ENCODE measurements around the gene FOSL2. TPM values are rescaled to one million over a fixed set of nuclear protein-coding genes. Genes with fewer than 3 reads are reported as not detected.
A peak's percentile ranks its signal among the peaks of the same experiment; 100 is the strongest.

Gene FOSL2
- total RNA-seq, 1 donor = 44.4 TPM

- TF ChIP-seq, protein P1, sequence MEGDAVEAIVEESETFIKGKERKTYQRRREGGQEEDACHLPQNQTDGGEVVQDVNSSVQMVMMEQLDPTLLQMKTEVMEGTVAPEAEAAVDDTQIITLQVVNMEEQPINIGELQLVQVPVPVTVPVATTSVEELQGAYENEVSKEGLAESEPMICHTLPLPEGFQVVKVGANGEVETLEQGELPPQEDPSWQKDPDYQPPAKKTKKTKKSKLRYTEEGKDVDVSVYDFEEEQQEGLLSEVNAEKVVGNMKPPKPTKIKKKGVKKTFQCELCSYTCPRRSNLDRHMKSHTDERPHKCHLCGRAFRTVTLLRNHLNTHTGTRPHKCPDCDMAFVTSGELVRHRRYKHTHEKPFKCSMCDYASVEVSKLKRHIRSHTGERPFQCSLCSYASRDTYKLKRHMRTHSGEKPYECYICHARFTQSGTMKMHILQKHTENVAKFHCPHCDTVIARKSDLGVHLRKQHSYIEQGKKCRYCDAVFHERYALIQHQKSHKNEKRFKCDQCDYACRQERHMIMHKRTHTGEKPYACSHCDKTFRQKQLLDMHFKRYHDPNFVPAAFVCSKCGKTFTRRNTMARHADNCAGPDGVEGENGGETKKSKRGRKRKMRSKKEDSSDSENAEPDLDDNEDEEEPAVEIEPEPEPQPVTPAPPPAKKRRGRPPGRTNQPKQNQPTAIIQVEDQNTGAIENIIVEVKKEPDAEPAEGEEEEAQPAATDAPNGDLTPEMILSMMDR (IDR thresholded peaks at IDR 0.05; ENCODE audit: insufficient read depth, low read length) = no peak
- no peak for DNase-seq (ENCODE audit: low read depth)
- H3K4me3 ChIP-seq (ENCODE audit: low read depth, low read length) = no peak overlapping the region
These were observed 35.2 kb downstream of the FOSL2 start for GRCh38 chr2:28427741-28428415.

GRCh38 chr2:28428486-28428885 lies 35.8 kb downstream of the FOSL2 start:
- H3K4me3 ChIP-seq (ENCODE audit: low read depth, low read length) = no peak overlapping the region
- DNase-seq (ENCODE audit: low read depth) = peak; percentile 30
- TF ChIP-seq, protein P1 (IDR thresholded peaks at IDR 0.05; ENCODE audit: insufficient read depth, low read length) = no peak

- H3K4me3 ChIP-seq (ENCODE audit: low read depth, low read length) = no peak overlapping the region
- DNase-seq (ENCODE audit: low read depth) = no peak
- TF ChIP-seq, protein P1 (IDR thresholded peaks at IDR 0.05; ENCODE audit: insufficient read depth, low read length) = no peak
These were observed 37.1 kb downstream of the FOSL2 start for GRCh38 chr2:28429636-28430376.

- no peak for DNase-seq (ENCODE audit: low read depth)
- TF ChIP-seq, protein P1 (IDR thresholded peaks at IDR 0.05; ENCODE audit: insufficient read depth, low read length) = no peak
- no peak overlapping the region for H3K4me3 ChIP-seq (ENCODE audit: low read depth, low read length)
These were observed 37.7 kb downstream of the FOSL2 start for GRCh38 chr2:28430377-28430765.

DNA sequence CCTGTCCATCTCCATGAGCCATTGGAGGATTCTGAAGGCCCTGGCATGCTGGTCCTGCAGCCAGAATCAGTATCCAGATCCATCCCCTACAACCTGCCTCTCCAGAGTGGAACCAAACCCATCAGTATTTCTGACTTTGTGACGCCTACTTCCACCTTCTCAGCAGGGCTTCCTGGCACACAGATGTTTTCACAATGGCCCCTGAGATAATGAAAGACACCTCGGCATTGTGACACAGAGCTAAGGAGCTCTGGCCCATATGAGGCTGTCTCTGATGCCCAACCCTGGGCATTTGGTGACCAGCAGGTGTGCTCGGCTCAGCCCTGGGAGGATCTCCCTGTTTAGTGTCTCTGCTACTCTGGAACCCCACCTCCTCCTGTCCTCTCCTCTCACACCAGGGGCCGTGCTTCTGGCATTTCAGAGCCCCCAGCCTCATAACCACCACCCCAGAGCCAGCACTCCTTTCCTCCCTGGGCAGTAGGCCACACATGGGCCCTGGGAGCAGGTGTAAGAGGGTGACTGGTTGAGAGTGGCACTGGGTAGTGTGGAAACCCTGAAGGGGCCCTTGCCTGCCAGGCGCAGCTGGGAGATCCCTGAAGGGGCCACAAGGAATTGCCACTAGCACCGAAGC lies 38.2 kb downstream of the FOSL2 start:
- no peak for DNase-seq (ENCODE audit: low read depth)
- TF ChIP-seq, protein P1 (IDR thresholded peaks at IDR 0.05; ENCODE audit: insufficient read depth, low read length) = no peak

DNA sequence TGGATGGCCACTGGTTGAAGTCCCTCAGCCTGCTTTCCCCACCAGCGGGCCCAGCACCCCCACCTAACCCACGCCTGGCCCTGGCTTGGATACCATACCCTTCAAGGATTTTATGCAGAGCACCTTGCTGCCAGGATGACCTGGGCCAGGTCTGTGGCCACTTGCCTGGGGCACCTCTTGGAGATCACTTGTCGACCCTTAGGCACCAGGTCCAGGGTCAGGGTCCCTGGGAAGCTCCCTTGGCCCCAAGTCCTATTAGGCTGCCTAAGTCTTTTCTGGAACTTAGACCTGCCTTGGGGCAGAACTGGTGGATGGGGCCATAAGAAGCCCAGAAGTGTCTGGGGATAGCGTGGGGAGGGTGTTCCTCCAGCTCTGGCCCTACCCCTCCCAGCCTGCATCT lies 39.1 kb downstream of the FOSL2 start:
- H3K4me3 ChIP-seq (ENCODE audit: low read depth, low read length) = no peak overlapping the region
- DNase-seq (ENCODE audit: low read depth) = no peak
- TF ChIP-seq, protein P1 (IDR thresholded peaks at IDR 0.05; ENCODE audit: insufficient read depth, low read length) = no peak

More for the DNA sequence above, 38.2 kb downstream of the FOSL2 start:
- no peak overlapping the region for H3K4me3 ChIP-seq (ENCODE audit: low read depth, low read length)
